Body of pancreas (tissue), 4 donors: ENCODE results near the gene WDR86.

Experiments
- CTCF ChIP-seq, 7 experiments: fragments of 450-650 bp in 4 of 7; fragments of 200-600 bp in 3 of 7; sonication (generic) in 3 of 7; IDR thresholded peaks; one replicate each; pipeline ENCODE4 v1.5.1; 2016 to 2019; ENCODE audit warnings: antibody characterized with exemption in 7 of 7
- POLR2A ChIP-seq, 3 donors: fragments of 450-650 bp; IDR thresholded peaks; one replicate each; pipeline ENCODE4 v1.6.1; 2016; ENCODE audit warnings: antibody characterized with exemption in 3 of 3, mild to moderate bottlenecking in 2 of 3

- TF ChIP-seq CTCF (IDR thresholded peaks at IDR 0.05) (no peak), POLR2A (IDR thresholded peaks at IDR 0.05) (no peak)
Observed at GRCh38 chr7:151428378-151429236, 18.8 kb upstream of the WDR86 start.
